COR-L47 (cell line): ENCODE data around the gene DHX32.
A peak's percentile ranks its signal among the peaks of the same experiment; 100 is the strongest.
"Not testable (repeated sequence)": the region's sequence is repeated elsewhere in the genome, so short reads cannot be mapped to it uniquely, and the experiment has no call there.

Source experiments
- DNase-seq: peaks from one replicate; lab custom pipeline; 2025; lab: John Stamatoyannopoulos, UW

The DHX32 gene

DNA sequence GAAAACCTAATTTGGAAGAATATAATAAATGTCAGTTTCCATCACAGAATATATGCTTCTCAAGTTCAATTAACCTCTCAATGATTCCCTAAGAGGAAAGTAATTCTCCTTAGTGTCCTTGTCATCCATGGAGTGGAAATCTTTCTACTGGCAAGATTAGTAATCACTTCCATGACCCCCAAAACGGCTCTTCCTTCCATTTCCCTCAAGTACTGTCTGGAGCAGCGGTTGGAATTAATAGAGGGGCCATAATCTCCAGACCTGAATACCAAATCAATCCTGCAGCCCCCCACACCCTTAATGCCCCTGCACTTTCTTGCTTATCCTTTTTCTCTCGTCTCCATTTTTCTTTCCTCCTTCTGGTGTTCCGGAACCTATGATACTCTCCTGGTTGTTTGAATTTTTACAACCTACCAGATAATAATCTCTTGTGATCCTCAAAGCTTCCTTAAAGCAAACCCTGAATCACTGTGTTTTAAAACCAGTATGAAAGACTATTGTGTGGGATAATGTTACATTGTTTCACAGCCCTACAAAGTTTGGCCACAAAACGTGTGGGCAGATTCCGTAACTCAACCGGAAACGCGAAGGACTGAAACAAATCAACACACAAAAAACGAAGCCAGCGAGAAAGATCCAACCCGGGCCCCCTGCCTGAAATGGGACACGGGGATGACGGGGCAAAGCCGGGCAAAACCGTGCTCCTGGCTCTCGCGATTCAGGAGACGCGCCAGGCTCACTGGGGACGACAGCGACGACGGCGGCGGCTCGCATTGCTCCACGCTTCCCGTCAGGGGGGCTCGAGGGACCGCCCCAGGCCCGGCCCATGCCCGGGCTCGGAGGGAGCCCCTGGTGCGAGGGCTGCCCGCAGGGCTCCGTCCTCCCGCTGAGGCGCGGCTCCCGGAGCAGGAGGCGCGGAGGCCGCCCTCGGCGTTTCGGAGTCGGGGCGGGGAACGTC is 14.3 kb upstream of the DHX32 start:
- DNase-seq = not testable (repeated sequence)

DNA sequence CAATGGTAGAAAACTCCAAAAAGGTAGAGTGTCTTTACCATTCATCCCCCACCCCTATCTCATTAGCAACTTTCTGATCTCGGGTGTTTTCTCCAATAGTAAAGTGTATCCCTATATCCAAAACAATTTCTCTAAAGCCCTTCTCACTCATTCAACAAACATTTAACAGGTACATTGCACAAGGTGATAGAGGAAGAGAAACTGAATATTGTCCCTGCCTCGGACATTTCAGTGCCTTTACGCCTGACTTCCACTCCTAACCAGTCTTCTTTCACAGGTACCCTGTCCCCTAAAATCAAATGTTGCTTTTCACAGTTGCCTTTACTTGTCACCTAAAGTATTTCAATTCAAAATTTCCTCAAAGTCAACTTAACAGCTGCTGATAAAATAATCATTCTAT is 13.1 kb upstream of the DHX32 start:
- DNase-seq = not testable (repeated sequence)

DNA sequence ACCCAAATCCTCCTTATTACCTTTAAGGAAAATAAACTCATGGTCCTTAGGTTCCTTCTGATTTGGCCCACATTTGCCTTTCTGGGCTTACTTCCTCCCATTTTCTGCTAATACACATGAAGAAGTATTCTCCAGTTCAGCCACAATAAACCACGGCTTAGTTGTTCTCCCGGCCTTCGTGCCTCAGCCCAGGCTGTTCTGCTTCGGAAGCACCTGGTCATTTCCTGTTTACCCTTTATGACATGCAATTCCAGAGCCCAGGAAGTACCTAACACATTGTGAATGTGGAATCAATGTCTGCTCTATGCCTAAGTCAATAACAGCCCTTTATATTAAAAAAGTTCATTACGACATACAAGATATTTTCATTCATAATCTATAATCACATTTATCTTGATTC is 11.3 kb upstream of the DHX32 start:
- DNase-seq = not testable (repeated sequence)

DNA sequence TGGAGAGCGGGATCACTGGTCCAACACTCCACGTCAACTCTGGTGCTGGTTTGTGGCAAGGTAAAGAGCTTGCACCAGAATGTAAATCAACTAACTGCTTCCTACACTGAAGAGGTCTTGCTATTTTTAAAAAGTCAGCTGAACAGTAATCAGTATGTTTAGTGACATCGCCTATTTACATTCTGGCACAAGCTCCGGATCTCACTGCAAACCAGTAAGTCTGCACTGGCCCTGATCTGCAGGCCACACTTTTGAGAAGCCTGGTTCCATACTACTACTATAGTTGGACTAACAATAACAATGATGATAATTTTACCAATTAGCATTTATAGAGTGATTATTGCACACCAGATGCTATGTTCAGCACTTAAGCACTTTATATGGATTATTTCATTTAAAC is 8.3 kb upstream of the DHX32 start:
- not testable (repeated sequence) for DNase-seq

DNA sequence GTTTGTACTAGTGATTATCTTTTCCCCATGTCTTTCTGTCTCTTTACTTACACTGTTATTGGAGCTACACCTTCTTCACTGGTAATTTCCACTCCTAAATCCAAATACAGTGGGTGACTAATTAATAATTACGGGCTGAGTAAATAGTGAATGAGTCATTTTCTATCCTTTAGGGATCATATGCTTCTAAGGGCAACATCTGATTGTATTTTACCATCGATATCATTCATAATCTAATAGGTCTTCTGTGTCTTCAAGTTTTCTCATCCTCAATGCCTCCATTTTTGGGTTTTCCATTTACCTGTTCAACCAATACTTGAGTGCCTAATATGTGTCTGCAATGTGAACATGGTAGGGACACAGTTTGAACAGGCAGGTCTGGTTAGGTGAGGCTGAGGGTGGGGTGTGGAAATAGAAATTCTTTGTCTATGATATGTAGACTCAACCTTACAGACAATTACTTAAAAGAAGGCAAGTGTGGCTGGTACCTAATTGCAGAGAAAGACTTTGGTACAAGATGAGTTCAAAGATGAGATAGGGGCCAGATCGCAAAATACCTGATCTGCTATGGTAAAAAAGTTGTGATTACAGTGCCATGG is 5.9 kb upstream of the DHX32 start:
- DNase-seq = no peak

DNA sequence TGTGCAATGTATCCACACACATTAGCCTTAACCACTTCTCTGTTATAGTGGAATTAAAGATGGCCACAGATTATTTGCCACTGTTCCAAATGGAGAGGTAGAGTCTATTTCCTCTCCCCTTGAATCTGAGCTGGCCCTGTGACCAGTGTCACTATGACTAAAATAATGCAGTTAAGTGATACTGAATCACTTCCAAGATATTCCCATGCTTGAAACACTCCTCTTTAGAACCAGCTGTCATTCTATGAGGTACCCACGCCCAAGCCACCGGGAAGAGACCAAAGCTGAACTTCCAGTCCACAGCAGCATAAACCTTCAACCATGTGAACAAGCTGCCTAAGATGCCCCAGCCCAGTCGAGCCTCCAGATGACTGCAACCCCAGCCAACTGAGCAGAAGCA is 2.1 kb upstream of the DHX32 start:
- no peak for DNase-seq

DNA sequence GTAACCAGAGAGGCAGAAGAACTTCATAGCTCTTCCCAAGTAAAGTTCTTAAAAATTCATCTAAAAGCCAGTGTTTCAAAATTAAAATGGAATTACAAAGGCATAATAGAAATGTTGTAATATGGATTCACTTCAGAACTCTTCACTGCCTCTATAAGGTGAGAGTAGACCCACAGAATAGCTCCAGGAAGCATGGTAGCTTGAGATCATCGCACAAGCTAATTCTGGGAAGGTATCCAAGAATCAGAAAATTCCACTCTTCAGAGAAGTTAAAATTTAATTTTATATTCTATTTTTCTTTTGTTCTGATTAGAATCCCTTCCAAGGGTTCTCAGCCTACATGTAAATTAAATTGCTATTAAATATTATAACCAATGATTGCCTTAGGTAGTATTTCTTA is 1.5 kb upstream of the DHX32 start:
- DNase-seq = no peak

DNA sequence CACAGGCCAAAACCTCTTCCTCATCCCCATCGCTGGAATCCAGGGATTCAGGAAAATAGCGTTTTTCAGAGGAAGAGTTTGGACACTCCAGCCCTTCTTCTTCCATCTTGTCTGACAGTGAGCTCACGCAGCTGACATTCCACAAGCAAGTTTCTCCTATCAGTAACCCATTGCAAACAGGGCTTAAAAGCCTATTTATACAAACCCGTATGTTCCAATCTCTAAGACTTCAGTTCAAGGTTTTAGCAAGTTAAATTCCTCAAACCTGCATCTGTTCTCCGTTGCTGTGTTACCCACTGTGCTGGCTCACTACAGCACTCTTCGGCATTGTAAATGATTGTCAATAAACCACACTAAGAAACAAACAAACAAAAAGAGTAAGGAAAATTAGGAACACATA is 373 bp downstream of the DHX32 start:
- no peak for DNase-seq

DNA sequence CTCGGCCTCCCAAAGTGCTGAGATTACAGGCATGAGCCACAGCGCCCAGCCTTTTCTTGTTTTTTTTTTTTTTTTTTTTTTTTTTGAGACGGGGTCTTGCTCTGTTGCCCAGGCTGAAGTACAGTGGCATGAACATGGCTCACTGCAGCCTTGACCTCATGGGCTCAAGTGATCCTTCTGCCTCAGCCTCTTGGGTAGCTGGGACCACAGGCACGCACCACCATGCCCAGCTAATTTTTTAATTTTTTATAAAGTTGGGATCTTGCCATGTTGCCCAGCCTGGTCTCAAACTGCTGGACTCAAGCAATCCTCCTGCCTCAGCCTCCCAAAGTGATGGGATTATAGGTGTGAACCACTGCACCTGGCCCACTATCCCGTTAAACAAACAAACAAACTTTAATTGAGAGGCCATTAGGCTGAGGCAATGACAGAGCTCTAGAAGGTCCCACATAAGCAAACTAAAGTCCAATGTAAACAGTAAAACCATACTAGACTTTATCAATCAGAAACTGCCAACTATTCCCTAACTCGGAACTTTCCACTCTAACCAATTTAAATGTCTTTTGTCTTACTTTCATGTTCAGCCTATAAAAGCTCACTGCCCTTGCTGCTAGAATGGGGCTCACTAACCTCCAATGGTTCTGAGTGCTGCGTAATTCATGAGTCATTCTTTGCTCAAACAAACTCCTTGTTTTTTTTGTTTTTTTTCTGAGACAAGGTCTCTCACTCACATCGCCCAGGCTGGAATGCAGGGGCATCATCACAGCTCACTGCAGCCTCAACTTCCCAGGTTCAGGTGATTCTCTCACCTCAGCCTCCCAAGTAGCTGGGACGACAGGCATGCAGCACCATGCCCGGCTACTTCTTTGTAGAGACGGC is 1.9 kb downstream of the DHX32 start:
- DNase-seq = no peak

DNA sequence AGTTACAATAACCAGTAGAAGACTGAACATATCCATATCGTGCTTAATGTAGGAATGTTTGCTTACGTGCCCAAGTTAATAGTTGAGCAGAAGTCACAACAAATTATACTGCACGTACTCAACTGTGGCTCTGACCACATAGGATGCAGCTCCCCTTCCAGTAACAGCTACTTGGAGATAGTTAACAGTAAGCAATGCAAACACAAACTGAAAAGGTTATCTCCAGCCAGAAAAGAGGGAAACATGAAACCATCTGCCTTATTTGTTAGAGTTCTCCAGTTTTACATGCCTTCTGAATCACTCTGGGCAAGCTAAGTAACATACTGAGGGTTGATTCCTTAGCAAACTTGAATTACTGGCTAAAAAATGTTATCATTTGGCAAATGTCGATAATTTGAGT is 9.8 kb downstream of the DHX32 start:
- DNase-seq = no peak

DNA sequence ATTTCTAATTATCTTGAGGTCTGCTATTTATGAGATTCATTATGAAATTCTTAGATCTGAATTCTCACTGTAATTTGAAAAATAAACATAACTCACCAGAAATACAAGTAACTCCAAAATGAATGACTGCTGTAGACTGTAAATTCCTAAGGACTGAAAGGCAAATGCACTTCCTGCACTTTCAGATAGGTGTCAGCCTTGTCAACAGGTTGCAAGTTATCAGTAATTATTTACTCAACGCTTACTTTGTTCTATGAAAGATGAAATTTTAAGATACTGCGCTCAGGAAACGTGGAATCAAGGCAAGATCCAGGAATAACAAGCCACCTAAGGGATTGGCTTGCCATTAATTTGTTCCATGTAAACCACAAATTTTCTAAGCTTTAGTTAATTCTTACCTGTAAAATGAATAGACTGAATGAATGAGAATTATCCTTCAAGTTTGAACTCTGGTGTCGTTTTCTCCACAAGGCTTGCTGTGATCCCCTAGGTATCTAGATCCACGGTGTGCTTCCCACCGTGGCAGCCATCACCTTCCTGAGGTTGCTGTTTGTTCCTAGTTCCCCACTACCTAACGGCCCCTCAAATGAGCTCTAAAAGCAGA is 12.6 kb downstream of the DHX32 start:
- no peak for DNase-seq

DNA sequence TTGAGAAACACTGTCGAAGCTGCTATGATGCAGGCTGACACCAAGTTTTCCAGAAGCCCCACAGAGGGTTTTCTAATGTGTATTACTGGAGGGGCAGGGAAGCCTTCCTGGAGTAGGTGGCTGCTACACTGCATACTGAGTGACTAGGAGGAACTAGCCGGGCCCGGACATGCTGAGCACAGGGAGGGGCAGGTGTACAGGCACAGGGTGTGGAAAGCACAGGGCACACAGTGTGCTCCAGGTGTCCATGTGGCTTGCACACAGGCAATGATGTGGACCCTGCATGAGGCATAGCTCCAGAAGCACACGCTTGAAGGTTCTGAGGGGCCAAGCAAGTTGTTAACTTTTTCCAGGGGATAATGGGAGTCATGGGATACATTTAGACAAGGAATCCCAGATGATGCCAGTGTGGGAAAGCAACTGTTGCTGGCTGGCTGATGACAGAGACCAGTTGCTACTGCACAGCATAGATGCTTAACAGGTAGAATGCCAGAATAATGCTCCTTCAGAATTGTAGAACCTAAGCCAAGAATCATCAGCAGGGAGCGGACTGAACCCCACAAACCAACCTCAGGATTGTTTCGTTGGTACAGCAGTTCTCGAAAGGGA is 14.6 kb downstream of the DHX32 start:
- DNase-seq = no peak

DNA sequence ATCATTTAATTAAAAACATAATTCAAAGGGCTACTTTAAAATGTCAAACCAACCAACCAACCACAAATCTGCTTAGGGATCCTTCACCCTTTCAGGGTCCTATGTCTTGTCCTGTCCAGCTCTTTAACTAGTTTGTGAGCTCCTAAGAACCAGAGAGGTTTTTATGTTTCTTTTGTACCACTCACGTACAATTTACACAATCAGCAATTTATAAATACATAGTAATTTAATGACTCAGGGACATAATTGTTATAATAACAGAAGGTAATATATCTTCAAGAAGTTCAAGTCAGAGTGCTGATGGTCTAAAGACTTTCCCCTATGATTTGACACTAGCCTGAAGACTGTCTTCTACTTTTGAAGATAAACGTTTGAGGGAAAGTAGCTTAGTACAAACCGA is 16.0 kb downstream of the DHX32 start:
- DNase-seq = no peak

DNA sequence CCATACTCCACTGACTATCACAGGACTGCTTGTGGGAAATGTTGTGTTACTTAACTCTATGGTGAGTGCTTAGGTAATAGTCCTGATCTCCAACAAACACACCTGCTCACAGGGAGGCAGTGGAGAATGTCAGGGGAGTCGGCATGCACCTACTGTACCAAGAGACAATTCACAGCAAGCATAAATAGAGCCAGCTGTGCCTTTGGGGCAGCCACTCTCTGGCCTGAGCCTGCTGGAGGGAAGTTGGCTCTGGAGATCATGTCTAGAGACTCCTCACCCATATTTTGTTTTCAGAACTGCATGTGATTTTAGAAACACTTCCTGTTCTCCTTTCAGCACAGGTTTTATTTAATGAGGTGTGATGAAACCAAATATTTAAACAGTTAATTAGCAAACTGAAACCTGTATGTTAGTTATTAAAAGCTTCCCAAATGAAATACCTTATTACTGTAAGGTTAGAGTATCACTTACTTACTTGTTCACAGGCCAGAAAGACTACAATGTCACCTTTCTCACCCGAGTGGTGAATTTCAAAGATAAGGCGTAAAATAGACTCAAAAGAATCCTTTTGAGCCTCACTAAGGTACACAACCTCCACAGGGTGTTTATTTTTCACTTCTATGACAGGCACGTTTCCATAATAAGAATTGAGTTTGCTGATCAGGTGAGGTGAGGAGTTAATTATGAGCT is 21.8 kb downstream of the DHX32 start:
- DNase-seq = peak; percentile 40

DNA sequence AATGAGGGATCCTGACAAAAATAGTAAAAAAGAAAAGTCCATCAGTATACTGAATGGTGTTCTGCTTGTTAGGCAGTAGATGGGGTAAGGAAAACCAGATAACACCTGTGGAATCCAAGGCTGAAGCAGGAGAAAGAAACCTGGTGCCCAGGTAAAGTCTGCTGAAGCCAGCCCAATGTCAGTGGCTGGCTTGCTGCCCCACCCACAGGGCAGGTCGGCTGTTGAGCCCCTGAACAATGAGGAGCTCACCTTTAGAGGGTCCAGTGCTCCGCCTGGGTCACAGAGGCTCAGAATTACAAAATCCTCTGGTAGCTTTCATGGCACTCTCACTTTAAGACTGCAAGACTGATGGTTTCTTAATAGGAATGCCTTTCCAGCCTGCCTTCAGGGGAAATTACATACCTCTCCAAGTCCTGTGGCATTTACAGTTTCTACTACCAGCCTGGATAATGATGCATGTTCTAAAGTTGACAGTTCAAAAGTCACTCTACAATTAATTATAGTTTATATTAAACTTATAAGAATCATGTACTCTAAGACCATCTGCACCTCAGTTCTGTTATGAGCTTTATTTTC is 23.8 kb downstream of the DHX32 start:
- no peak for DNase-seq

DNA sequence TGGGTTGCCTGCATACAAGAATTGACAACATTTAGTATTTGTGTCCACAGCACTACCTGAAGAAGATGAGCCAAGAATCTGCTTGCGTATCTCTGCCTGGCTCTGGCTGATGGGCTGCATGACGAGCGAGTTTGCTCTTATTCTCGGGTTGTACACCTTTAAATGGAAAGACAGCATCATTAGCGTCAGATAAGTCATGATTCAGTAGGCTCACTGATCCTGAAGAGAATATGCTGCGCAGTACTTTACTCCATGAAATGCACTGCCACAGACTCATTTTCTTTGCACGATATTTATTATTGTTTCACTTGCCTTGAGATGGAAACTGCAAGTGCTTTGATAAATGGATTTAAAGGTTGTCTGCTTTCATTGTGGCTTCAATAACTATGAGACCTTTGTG is 28.6 kb downstream of the DHX32 start:
- DNase-seq = no peak

DNA sequence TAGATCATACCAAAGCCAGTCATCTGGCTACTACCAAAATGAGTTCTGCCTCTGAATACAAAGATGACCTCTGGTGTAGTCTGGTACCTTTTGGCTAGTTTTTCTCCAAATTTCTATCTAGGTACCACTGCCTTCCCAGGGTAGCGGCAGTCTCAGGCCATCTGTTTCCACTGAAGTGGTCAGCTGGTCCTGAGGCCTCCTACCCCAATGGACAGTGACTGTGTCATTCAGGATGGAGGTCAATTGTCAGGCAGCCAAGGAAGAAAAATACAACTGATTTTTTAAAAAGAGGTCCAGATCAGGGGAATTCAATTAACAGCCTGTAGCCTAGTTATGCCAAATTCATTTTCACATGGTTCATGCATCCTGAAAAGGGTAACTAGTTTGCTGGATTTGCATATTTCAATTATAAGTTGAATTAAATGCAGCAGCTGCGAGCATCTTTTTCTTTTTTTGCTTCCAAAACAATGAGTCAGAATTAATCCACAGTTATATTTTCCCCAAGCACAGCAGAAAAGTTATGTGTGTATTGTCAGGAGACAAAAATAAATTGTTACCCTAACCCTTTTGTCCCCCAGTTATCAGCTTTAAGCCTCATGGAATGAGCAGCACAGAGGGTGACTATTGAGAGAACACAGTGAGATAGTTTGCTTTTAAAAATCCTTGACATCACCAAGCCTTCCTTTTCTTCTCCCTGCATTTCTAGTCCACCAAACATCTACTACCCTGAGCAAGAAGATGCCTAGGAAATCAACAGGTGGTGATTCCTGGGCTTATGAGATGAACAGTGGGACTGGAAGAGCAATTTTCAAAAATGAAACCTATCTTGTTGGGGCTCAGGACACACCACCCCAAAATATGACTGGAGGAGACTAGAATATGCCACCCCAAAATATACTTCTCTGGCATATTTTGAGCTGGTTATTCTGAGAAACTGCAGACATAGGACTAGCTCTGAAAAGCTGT is 30.0 kb downstream of the DHX32 start:
- no peak for DNase-seq

DNA sequence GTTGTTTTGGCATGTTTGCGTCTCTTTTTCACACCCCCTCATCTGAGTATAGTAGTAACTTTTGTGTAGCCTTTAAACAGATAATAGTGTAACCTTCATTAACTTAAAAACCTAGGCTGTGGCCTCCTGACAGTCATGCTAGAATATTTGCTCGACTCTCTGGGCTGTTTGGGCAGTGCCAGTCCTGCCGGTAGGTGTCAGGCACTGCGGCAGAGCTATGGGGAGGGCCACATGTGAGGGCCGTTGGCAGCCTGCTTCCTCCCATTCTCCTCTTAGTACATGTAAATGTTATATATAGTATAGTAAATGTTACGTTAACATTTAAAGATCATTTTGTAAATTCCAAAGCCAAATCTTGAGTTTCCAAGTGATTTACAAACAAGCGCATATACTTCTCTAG is 31.6 kb downstream of the DHX32 start:
- no peak for DNase-seq

DNA sequence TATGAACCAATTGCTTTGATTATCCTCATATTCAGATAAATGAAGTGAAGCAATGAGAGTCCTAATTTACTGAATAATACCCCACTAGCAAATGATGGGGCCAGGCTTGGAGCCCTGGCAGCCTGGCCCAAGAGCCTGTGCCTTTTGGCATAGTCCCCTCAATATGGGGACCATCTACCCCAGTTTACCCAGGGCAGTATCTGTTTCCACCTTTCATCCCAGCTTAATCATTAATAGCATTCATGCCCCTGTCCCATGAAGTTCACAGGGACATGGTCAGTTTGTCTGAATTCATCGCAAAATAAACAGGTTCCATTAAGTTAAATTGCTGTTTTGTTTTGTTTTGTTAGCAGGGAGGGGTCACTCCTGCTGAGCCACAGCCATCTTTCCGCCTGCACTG is 32.2 kb downstream of the DHX32 start:
- DNase-seq = no peak

DNA sequence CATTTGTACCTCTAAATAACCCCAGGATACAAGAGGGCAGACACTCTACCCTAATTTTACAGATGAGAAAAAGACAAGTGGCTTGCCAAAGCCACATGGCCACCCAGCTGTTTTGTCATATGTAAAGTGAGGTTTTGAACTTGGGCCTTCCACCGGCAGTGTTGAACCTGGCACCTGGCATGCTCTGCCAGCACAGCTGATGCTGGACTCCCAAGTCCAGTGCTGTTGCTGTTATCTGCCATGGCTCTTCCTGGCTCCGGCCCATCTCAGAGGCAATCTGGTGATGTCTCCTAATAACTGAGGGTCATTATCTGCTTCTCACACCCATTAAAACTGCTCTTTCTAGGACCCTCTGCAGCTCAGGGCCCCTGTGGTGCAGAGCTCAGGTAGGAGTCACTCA is 32.7 kb downstream of the DHX32 start:
- DNase-seq = no peak
